ENCODE results near the gene APOC3. TPM values are rescaled to one million over a fixed set of nuclear protein-coding genes. Genes with fewer than 3 reads are reported as not detected.
"Not testable (repeated sequence)": the region's sequence is repeated elsewhere in the genome, so short reads cannot be mapped to it uniquely, and the experiment has no call there.

Gene APOC3
- total RNA-seq, 4 donors from 2014 or later = 2.6 to 36.5 TPM; not detected in 2

DNA sequence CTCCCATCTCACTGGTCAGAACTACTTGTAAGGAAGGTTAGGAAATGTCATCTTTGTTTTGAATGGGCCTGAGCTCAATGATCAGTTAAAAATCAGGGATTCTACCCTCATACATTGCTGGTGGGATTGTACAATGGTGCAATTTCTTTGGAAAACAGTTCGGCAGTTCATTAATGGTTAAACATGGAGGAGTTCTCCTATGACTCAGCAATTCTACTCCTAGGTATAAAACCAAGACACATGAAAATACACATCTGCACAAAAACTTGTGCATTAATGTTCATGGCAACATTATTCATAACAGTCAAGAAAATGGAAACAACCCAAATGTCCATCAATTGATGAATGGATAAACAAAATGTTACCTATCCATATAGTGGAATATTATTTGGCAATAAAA, 33.2 kb upstream of the APOC3 start:
- no peak for TF ChIP-seq POLR2AphosphoS5 (IDR thresholded peaks at IDR 0.05)
- TF ChIP-seq POLR2A (IDR thresholded peaks at IDR 0.05) = no peak
- TF ChIP-seq, protein P1, sequence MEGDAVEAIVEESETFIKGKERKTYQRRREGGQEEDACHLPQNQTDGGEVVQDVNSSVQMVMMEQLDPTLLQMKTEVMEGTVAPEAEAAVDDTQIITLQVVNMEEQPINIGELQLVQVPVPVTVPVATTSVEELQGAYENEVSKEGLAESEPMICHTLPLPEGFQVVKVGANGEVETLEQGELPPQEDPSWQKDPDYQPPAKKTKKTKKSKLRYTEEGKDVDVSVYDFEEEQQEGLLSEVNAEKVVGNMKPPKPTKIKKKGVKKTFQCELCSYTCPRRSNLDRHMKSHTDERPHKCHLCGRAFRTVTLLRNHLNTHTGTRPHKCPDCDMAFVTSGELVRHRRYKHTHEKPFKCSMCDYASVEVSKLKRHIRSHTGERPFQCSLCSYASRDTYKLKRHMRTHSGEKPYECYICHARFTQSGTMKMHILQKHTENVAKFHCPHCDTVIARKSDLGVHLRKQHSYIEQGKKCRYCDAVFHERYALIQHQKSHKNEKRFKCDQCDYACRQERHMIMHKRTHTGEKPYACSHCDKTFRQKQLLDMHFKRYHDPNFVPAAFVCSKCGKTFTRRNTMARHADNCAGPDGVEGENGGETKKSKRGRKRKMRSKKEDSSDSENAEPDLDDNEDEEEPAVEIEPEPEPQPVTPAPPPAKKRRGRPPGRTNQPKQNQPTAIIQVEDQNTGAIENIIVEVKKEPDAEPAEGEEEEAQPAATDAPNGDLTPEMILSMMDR (IDR thresholded peaks at IDR 0.05) = no peak
- no peak for TF ChIP-seq EP300 (IDR thresholded peaks at IDR 0.05)
- H3K36me3 ChIP-seq = no peaks in the 10 kb centered on the region
- no peaks in the 10 kb centered on the region for H3K27me3 ChIP-seq
- H3K27ac ChIP-seq = no peak overlapping the region
- WGBS = 96% methylated on average over 1 of the region's 1 CpG
- no peaks in the 10 kb centered on the region for H3K9me3 ChIP-seq
- no peak overlapping the region for H3K4me3 ChIP-seq
- H3K4me1 ChIP-seq = peaks cover under 1% of the 10 kb centered on the region
- DNase-seq (ENCODE audit: low spot score in 2 of 2) = no peak

DNA sequence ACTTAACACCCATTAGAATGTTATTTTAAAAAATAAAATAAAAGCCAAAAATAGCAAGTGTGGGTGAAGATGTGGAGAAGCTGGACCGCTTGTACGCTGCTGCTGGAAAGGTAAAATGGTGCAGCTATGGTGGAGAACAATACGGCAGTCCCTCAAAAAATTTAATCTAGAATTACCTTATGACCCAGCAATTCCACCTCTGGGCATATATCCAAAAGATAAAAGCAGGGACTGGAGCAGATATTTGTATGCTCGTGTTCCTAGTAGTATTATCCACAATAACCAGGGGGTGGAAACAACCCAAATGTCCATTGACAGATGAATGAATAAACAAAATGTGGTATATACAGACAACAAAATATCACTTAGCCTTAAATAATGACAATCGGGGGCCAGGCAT, 31.9 kb upstream of the APOC3 start:
- no peaks in the 10 kb centered on the region for H3K4me1 ChIP-seq
- H3K4me3 ChIP-seq = no peak overlapping the region
- no peaks in the 10 kb centered on the region for H3K9me3 ChIP-seq
- DNase-seq (ENCODE audit: low spot score in 2 of 2) = no peak
- 85% methylated on average over 5 of the region's 5 CpGs for WGBS
- TF ChIP-seq, protein P1 (IDR thresholded peaks at IDR 0.05) = no peak
- TF ChIP-seq EP300 (IDR thresholded peaks at IDR 0.05) (no peak), POLR2AphosphoS5 (IDR thresholded peaks at IDR 0.05) (no peak), POLR2A (IDR thresholded peaks at IDR 0.05) (no peak)
- no peaks in the 10 kb centered on the region for H3K27me3 ChIP-seq
- no peaks in the 10 kb centered on the region for H3K36me3 ChIP-seq
- no peak overlapping the region for H3K27ac ChIP-seq

DNA sequence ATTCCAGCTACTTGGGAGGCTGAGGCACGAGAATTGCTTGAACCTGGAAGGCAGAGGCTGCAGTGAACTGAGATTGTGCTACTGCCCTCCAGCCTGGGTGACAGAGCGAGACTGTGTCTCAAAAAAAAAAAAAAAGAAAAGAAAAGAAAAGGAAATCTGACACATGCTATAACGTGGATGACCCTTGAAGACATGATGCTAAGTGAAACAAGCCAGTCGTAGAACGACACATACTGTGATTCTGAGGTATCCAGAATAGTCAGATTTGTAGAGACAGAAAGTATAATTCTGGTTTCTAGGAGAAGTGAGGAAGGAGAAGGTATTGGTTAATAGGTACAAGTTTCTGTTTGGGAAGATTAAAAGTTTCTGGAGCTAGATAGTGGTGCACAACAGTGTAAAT, 31.3 kb upstream of the APOC3 start:
- H3K4me3 ChIP-seq = no peak overlapping the region
- no peak for TF ChIP-seq POLR2AphosphoS5 (IDR thresholded peaks at IDR 0.05)
- TF ChIP-seq EP300 (IDR thresholded peaks at IDR 0.05) = no peak
- TF ChIP-seq POLR2A (IDR thresholded peaks at IDR 0.05) = no peak
- TF ChIP-seq, protein P1 (IDR thresholded peaks at IDR 0.05) = no peak
- no peaks in the 10 kb centered on the region for H3K36me3 ChIP-seq
- no peak overlapping the region for H3K27ac ChIP-seq
- H3K4me1 ChIP-seq = no peaks in the 10 kb centered on the region
- no peaks in the 10 kb centered on the region for H3K9me3 ChIP-seq
- no peaks in the 10 kb centered on the region for H3K27me3 ChIP-seq
- 79% methylated on average over 5 of the region's 5 CpGs for WGBS
- DNase-seq (ENCODE audit: low spot score in 2 of 2) = no peak

DNA sequence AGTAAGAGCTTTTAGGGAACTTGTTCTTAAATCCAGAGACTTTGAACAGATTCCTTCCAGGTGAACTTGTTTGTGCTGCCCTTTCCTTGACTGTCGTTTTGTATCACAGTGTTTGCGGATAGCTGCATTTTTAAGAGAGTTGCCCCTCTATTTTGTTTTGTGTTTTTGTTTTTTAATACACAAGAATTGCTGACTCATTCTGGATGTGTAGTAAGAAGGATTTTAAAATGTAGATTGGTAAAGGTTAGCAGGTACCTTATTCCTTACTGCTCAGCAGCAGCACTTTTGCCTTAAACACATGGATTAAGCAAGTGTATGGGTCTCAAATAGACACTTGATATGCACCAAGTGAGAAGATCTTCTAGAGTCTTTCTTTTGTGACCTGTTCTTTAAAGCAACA, 29.1 kb upstream of the APOC3 start:
- Histone ChIP-seq H3K27ac (no peak overlapping the region), H3K9me3 (no peaks in the 10 kb centered on the region), H3K36me3 (no peaks in the 10 kb centered on the region), H3K27me3 (no peaks in the 10 kb centered on the region), H3K4me3 (no peak overlapping the region), H3K4me1 (no peaks in the 10 kb centered on the region)
- DNase-seq (ENCODE audit: low spot score in 2 of 2) = no peak
- TF ChIP-seq POLR2AphosphoS5 (IDR thresholded peaks at IDR 0.05) (no peak), EP300 (IDR thresholded peaks at IDR 0.05) (no peak), POLR2A (IDR thresholded peaks at IDR 0.05) (no peak)
- TF ChIP-seq, protein P1 (IDR thresholded peaks at IDR 0.05) = no peak
- 94% methylated on average over 2 of the region's 2 CpGs for WGBS

DNA sequence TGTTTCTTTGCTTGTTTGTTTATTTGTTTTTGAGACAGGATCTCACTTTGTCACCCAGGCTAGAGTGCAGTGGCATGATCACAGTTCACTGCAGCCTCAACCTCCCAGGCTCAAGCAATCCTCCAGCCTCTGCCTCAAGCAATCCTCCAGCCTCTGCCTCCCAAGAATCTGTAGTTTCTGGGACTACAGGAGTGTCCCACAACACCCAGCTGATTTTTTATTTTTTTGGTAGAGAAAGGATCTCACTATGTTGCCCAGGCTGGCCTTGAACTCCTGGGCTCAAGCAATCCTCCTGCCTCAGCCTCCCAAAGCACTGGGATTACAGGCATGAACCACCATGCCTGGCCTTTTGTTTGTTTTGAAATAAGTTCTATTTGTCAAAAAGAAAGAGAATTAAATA, 28.0 kb upstream of the APOC3 start:
- not testable (repeated sequence) for H3K9me3 ChIP-seq; DNase-seq (ENCODE audit: low spot score in 2 of 2); H3K36me3 ChIP-seq; H3K27me3 ChIP-seq; H3K27ac ChIP-seq; H3K4me3 ChIP-seq; H3K4me1 ChIP-seq

DNA sequence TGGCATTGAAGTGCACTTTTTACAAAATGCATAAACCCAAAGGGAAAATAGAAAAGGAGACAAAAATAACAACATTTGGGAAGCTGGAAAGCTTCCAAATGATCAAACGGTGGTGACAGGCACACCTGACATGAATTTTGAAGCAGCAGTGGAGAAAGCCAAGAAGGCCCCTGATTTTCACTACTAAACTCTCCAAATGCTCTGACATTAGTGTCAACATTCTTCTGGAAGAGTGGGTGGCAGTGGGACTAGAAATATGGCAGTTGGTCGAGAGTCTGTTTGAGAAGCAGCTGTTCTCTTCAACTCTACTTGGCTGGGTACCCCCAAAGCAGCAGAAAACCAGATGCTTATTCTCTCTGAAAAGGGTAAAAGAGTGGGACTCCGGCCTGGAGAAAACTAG, 25.7 kb upstream of the APOC3 start:
- WGBS = 59% methylated on average over 3 of the region's 3 CpGs
- TF ChIP-seq, protein P1 (IDR thresholded peaks at IDR 0.05) = no peak
- TF ChIP-seq POLR2AphosphoS5 (IDR thresholded peaks at IDR 0.05) (no peak), EP300 (IDR thresholded peaks at IDR 0.05) (no peak), POLR2A (IDR thresholded peaks at IDR 0.05) (no peak)
- H3K27ac ChIP-seq = no peak overlapping the region

More for the DNA sequence above, 25.7 kb upstream of the APOC3 start:
- H3K4me1 ChIP-seq = no peaks in the 10 kb centered on the region
- H3K9me3 ChIP-seq = no peaks in the 10 kb centered on the region
- no peak overlapping the region for H3K4me3 ChIP-seq
- H3K36me3 ChIP-seq = no peaks in the 10 kb centered on the region
- peaks cover 3% of the 10 kb centered on the region for H3K27me3 ChIP-seq
- no peak for DNase-seq (ENCODE audit: low spot score in 2 of 2)
